Neural cell (in vitro differentiated cells): ENCODE data around the gene CNTNAP2. TPM values are rescaled to one million over a fixed set of nuclear protein-coding genes. Genes with fewer than 3 reads are reported as not detected.

ENCODE experiments used
- H2AFZ ChIP-seq: fragments of 200-600, 300-800 bp; sonication (generic), shearing (Covaris generic); 2 replicates; pipeline ENCODE4 v1.6.0; 2014; ENCODE audit warnings: low read depth, mild to moderate bottlenecking, antibody characterized with exemption, low read length, moderate library complexity
- H3F3A ChIP-seq: fragments of 200-600 bp; shearing (Covaris generic); 2 replicates; pipeline ENCODE4 v1.6.1; 2016; ENCODE audit warnings: mild to moderate bottlenecking, moderate library complexity, mixed read lengths, antibody characterized with exemption, low read length; ENCODE audit not compliant: insufficient read depth, poor library complexity, severe bottlenecking
- H3K27ac ChIP-seq: fragments of 200-600, 300-800 bp; sonication (generic), shearing (Covaris generic); 2 replicates; pipeline ENCODE4 v1.5.1; 2014; ENCODE audit warnings: mild to moderate bottlenecking, low read length, moderate library complexity
- H3K27me3 ChIP-seq: fragments of 300-800, 200-600 bp; sonication (generic), shearing (Covaris generic); 2 replicates; pipeline ENCODE4 v1.6.0; 2014; ENCODE audit warnings: mild to moderate bottlenecking, low read depth, low read length, moderate library complexity; ENCODE audit not compliant: insufficient read depth
- H3K36me3 ChIP-seq: fragments of 300-800, 200-600 bp; sonication (generic), shearing (Covaris generic); 2 replicates; pipeline ENCODE4 v1.5.1; 2014; ENCODE audit warnings: mild to moderate bottlenecking, antibody characterized with exemption, low read length, moderate library complexity; ENCODE audit not compliant: insufficient read depth
- H3K4me2 ChIP-seq: fragments of 300-800, 200-600 bp; sonication (generic), shearing (Covaris generic); 2 replicates; pipeline ENCODE4 v1.6.0; 2014; ENCODE audit warnings: mild to moderate bottlenecking, low read length
- H3K4me3 ChIP-seq: fragments of 300-800, 200-600 bp; sonication (generic), shearing (Covaris generic); 2 replicates; pipeline ENCODE4 v1.5.1; 2014; ENCODE audit warnings: mild to moderate bottlenecking, low read length, moderate library complexity
- H3K79me2 ChIP-seq: fragments of 200-600 bp; shearing (Covaris generic); replicated peaks from 2 replicates; pipeline ENCODE4 v1.6.0; 2014; ENCODE audit warnings: mild to moderate bottlenecking, low read length, moderate library complexity; ENCODE audit not compliant: insufficient read depth
- H3K9ac ChIP-seq: fragments of 300-800, 200-600 bp; sonication (generic), shearing (Covaris generic); 2 replicates; pipeline ENCODE4 v1.6.1; 2016; ENCODE audit warnings: mild to moderate bottlenecking, low read length, mixed read lengths
- H3K9me2 ChIP-seq: fragments of 200-600 bp; shearing (Covaris generic); 2 replicates; pipeline ENCODE4 v1.6.1; 2016; ENCODE audit warnings: mild to moderate bottlenecking, low read length, mixed read lengths; ENCODE audit not compliant: insufficient read depth
- H3K9me3 ChIP-seq: fragments of 200-600, 300-800 bp; sonication (generic), shearing (Covaris generic); 2 replicates; pipeline ENCODE4 v1.6.1; 2016; ENCODE audit warnings: mild to moderate bottlenecking, mixed run types, low read length, moderate library complexity, mixed read lengths
- H4K20me1 ChIP-seq: fragments of 200-600 bp; shearing (Covaris generic); 2 replicates; pipeline ENCODE4 v1.6.1; 2016; ENCODE audit warnings: mild to moderate bottlenecking, mixed run types; ENCODE audit not compliant: insufficient read depth
- EP300 ChIP-seq: fragments of 450-650 bp; conservative IDR thresholded peaks from 2 replicates; pipeline ENCODE4 v1.6.1; 2014; ENCODE audit warnings: antibody characterized with exemption, mild to moderate bottlenecking, moderate library complexity; ENCODE audit not compliant: poor library complexity, severe bottlenecking
- EZH2 ChIP-seq: fragments of 200-600, 300-800 bp; shearing (Covaris generic), sonication (generic); IDR thresholded peaks from 2 replicates; pipeline ENCODE4 v1.6.1; 2014; ENCODE audit warnings: antibody characterized with exemption, low read length, borderline replicate concordance, mild to moderate bottlenecking; ENCODE audit not compliant: insufficient read depth, poor library complexity, severe bottlenecking
- MXI1 ChIP-seq: fragments of 450-650 bp; conservative IDR thresholded peaks from 2 replicates; pipeline ENCODE4 v1.6.1; 2014; ENCODE audit warnings: antibody characterized with exemption, mild to moderate bottlenecking; ENCODE audit not compliant: poor library complexity, severe bottlenecking
- POLR2AphosphoS5 ChIP-seq: IDR thresholded peaks from 2 replicates; pipeline ENCODE4 v1.6.1; 2012
- RAD21 ChIP-seq: fragments of 450-650 bp; conservative IDR thresholded peaks from 2 replicates; pipeline ENCODE4 v1.6.1; 2014; ENCODE audit warnings: antibody characterized with exemption, mild to moderate bottlenecking, moderate library complexity
- SMC3 ChIP-seq: fragments of 450-650 bp; conservative IDR thresholded peaks from 2 replicates; pipeline ENCODE4 v1.6.1; 2014; ENCODE audit warnings: antibody characterized with exemption, mild to moderate bottlenecking, moderate library complexity; ENCODE audit not compliant: poor library complexity
- TAF1 ChIP-seq: IDR thresholded peaks from 2 replicates; pipeline ENCODE4 v1.6.1; 2012; ENCODE audit warnings: low read depth
- polyA plus RNA-seq: library from polyadenylated mRNA; depleted of rRNA; stranded (reverse); fragments of >200 nt; gene quantifications from 2 replicates; pipeline ENCODE4 v1.2.3, GENCODE V29; 2014
- TF ChIP-seq, protein P1 (sequence below): fragments of 450-650 bp; IDR thresholded peaks from 2 replicates; pipeline ENCODE4 v1.5.1; 2014; ENCODE audit warnings: antibody characterized with exemption, mild to moderate bottlenecking, moderate library complexity; ENCODE audit not compliant: poor library complexity, severe bottlenecking
- TF ChIP-seq, protein P2 (sequence below): IDR thresholded peaks from 2 replicates; pipeline ENCODE4 v1.6.1; 2012; ENCODE audit warnings: borderline replicate concordance

Gene CNTNAP2
- polyA plus RNA-seq, 1 donor from 2014 or later: 276 TPM

DNA sequence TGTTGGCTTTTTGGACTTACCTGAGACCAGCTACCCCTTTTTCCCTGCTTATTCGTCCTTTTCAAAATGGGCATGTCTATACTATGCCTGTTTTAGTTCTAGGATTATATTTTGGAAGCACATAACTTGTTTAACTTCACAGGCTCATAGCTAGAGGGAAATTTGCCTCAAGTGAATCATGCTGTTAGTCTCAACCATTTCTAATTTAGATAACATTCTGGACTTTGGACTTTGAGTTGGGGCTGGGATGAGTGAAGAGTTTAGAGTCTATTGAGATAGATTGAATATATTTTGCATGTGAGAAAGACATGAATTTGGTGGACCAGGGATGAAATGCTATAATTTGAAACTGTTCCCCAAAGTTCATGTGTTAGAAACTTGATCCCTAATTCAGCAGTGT is 1919.3 kb downstream of the CNTNAP2 start:
- no peak overlapping the region for H3K9ac ChIP-seq
- no peak overlapping the region for H3K4me3 ChIP-seq
- no peaks in the 10 kb centered on the region for H3K79me2 ChIP-seq
- no peak overlapping the region for H3K27ac ChIP-seq
- H3K27me3 ChIP-seq: no peaks in the 10 kb centered on the region
- no peaks in the 10 kb centered on the region for H3K9me2 ChIP-seq
- H2AFZ ChIP-seq: no peak overlapping the region
- no peak for TF ChIP-seq SMC3
- TF ChIP-seq TAF1: no peak
- no peaks in the 10 kb centered on the region for H3K36me3 ChIP-seq
- peaks cover 7% of the 10 kb centered on the region for H3F3A ChIP-seq
- no peaks in the 10 kb centered on the region for H3K9me3 ChIP-seq
- H3K4me2 ChIP-seq: no peak overlapping the region
- no peaks in the 10 kb centered on the region for H4K20me1 ChIP-seq

DNA sequence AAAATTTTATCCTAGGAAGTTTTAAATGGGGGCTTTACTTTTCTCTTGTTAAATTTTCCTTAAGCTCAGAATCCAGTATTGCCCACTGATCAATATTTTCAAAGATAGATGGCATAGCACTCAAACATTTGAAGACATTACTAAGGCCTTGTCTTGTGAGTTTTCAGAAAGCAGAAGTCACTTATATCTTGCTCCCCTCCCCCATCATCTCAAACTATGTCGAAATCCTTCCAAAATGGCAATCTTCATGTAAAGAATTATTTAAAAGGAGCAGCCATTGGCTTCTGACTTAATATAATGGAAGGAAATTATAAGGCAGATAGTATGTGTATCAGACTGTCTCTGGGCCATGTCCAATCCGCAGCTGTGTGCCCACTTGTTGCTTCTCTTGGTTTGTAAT is 1920.4 kb downstream of the CNTNAP2 start:
- no peak for TF ChIP-seq EP300
- TF ChIP-seq EZH2: no peak
- no peak for TF ChIP-seq SMC3
- no peak for TF ChIP-seq RAD21
- TF ChIP-seq TAF1: no peak
- no peak for TF ChIP-seq POLR2AphosphoS5
- TF ChIP-seq, protein P1, sequence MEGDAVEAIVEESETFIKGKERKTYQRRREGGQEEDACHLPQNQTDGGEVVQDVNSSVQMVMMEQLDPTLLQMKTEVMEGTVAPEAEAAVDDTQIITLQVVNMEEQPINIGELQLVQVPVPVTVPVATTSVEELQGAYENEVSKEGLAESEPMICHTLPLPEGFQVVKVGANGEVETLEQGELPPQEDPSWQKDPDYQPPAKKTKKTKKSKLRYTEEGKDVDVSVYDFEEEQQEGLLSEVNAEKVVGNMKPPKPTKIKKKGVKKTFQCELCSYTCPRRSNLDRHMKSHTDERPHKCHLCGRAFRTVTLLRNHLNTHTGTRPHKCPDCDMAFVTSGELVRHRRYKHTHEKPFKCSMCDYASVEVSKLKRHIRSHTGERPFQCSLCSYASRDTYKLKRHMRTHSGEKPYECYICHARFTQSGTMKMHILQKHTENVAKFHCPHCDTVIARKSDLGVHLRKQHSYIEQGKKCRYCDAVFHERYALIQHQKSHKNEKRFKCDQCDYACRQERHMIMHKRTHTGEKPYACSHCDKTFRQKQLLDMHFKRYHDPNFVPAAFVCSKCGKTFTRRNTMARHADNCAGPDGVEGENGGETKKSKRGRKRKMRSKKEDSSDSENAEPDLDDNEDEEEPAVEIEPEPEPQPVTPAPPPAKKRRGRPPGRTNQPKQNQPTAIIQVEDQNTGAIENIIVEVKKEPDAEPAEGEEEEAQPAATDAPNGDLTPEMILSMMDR: no peak
- no peak for TF ChIP-seq MXI1
- TF ChIP-seq, protein P2, sequence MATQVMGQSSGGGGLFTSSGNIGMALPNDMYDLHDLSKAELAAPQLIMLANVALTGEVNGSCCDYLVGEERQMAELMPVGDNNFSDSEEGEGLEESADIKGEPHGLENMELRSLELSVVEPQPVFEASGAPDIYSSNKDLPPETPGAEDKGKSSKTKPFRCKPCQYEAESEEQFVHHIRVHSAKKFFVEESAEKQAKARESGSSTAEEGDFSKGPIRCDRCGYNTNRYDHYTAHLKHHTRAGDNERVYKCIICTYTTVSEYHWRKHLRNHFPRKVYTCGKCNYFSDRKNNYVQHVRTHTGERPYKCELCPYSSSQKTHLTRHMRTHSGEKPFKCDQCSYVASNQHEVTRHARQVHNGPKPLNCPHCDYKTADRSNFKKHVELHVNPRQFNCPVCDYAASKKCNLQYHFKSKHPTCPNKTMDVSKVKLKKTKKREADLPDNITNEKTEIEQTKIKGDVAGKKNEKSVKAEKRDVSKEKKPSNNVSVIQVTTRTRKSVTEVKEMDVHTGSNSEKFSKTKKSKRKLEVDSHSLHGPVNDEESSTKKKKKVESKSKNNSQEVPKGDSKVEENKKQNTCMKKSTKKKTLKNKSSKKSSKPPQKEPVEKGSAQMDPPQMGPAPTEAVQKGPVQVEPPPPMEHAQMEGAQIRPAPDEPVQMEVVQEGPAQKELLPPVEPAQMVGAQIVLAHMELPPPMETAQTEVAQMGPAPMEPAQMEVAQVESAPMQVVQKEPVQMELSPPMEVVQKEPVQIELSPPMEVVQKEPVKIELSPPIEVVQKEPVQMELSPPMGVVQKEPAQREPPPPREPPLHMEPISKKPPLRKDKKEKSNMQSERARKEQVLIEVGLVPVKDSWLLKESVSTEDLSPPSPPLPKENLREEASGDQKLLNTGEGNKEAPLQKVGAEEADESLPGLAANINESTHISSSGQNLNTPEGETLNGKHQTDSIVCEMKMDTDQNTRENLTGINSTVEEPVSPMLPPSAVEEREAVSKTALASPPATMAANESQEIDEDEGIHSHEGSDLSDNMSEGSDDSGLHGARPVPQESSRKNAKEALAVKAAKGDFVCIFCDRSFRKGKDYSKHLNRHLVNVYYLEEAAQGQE: no peak
- Histone ChIP-seq H3K9me3 (no peaks in the 10 kb centered on the region), H3K4me3 (no peak overlapping the region), H3K27ac (no peak overlapping the region), H3F3A (peaks cover 18% of the 10 kb centered on the region), H3K4me2 (no peak overlapping the region), H3K9me2 (no peaks in the 10 kb centered on the region), H3K27me3 (no peaks in the 10 kb centered on the region), H2AFZ (no peak overlapping the region), H3K79me2 (no peaks in the 10 kb centered on the region), H3K36me3 (no peaks in the 10 kb centered on the region), H4K20me1 (no peaks in the 10 kb centered on the region), H3K9ac (no peak overlapping the region)

DNA sequence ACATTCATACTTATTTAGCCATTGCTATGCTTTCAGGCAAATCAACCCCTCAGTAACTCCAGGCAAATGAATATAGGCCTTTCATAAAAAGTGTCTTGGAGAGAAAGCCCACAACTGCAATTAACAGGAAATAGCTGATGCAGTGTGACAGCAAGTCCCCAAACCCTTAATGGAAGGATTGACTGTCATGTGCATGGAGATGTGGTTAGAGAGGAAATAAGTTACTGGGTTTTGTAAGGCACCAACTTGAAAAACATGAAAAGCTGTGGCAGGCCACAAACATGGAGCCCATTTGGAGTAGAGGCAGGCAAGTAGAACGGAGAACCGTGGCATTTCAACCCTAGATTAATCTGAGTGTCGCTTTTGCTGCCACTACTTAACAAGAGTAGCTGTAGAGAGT is 1924.6 kb downstream of the CNTNAP2 start:
- H3K9me2 ChIP-seq: no peaks in the 10 kb centered on the region
- H3K79me2 ChIP-seq: no peaks in the 10 kb centered on the region
- no peaks in the 10 kb centered on the region for H3K9me3 ChIP-seq
- H2AFZ ChIP-seq: no peak overlapping the region
- TF ChIP-seq, protein P2: no peak
- TF ChIP-seq EZH2: no peak
- TF ChIP-seq, protein P1: no peak
- no peak for TF ChIP-seq EP300
- no peak for TF ChIP-seq MXI1
- no peak for TF ChIP-seq SMC3
- TF ChIP-seq POLR2AphosphoS5: no peak
- no peak for TF ChIP-seq RAD21
- TF ChIP-seq TAF1: no peak
- peaks cover 22% of the 10 kb centered on the region for H3F3A ChIP-seq
- H3K9ac ChIP-seq: no peak overlapping the region
- H3K27ac ChIP-seq: peak overlapping the region; percentile 86
- H3K4me2 ChIP-seq: no peak overlapping the region
- no peak overlapping the region for H3K4me3 ChIP-seq
- H3K36me3 ChIP-seq: no peaks in the 10 kb centered on the region
- no peaks in the 10 kb centered on the region for H4K20me1 ChIP-seq
- no peaks in the 10 kb centered on the region for H3K27me3 ChIP-seq
